HFF-Myc (cell line): ENCODE data around the gene RYR1.
A peak's percentile ranks its signal among the peaks of the same experiment; 100 is the strongest.

ENCODE experiments used
- DNase-seq: peaks from one replicate; pipeline ENCODE4 v3.0.0-alpha.2; 2011; ENCODE audit warnings: low read depth; ENCODE audit errors: extremely low read depth
- H3K4me3 ChIP-seq: replicated peaks from 2 replicates; pipeline ENCODE4 v1.5.1; 2011; ENCODE audit warnings: low read depth, mild to moderate bottlenecking, control low read depth, low read length
- TF ChIP-seq, protein P1 (sequence below): IDR thresholded peaks from 2 replicates; pipeline ENCODE4 v1.5.1; 2012; ENCODE audit warnings: mild to moderate bottlenecking, low read depth, low read length, control low read depth; ENCODE audit errors: missing control alignments

RYR1 gene

DNA sequence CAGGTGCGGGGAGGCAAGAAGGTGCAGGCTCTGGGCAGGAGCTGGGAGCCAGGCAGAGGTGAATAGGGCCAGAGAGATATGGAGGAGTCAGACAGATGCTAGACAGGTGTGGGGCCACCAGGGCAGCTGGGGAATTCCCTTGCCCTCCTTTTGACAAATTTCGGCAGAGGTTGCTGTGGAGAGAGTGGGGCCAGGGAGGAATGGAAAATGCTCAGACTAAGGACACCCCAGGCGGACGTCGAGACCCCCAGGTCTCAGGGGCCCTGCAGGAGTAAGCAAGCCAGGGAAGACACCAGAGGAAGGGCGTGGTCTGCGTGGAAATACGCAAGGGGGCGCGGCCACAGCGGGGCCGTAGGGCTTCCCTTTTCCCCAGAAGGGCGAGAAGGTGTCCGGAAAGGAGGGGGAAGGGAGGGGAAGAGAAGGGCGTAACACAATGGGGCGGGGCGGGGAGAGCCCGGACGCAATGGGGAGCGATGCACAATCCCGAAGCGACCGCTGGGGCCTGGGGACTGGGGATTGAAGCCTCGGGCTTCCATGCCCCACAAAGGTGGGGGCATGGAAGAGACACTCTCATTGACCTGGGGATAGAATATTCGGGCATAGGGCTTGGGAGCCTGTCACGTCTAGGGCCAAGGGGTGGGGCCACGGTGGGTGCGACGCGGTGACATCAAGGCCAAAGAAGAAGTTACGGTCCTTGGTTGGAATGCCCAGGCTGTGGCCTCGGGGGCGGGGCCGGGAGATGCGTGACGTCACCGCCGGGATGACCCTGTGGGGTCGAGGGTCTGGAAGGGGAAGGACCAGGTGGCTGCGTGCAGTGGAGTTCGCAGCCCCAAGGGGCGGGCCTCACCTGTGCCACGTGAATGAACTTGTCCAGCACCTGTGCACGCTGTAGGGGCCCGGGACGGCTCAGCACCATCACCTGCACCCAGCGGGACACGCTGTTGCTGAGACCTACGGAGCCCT is 15.7 kb upstream of the RYR1 start:
- H3K4me3 ChIP-seq: peak overlapping the region; percentile 4; the same call in 1 of the 2 replicates
- DNase-seq: no peak
- TF ChIP-seq, protein P1, sequence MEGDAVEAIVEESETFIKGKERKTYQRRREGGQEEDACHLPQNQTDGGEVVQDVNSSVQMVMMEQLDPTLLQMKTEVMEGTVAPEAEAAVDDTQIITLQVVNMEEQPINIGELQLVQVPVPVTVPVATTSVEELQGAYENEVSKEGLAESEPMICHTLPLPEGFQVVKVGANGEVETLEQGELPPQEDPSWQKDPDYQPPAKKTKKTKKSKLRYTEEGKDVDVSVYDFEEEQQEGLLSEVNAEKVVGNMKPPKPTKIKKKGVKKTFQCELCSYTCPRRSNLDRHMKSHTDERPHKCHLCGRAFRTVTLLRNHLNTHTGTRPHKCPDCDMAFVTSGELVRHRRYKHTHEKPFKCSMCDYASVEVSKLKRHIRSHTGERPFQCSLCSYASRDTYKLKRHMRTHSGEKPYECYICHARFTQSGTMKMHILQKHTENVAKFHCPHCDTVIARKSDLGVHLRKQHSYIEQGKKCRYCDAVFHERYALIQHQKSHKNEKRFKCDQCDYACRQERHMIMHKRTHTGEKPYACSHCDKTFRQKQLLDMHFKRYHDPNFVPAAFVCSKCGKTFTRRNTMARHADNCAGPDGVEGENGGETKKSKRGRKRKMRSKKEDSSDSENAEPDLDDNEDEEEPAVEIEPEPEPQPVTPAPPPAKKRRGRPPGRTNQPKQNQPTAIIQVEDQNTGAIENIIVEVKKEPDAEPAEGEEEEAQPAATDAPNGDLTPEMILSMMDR: no peak

DNA sequence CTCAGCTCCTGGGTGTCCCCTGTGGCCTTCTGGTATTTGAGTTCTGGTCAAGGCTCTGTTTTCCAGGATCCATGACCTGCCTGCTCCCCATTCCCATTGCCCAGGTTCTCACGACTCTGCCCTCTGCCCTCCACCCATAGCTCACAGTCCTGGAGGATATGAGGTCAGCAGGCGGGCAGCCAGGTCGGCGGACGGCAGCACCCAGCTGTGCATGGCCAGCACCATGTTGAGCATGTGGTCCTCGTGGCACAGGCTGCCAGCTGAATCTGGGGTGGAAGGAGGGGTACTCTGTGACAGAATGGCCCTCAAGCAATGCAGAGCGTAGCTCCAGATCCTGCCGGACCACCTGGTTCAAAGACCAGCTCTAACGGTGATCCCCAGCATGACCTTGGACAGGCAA is 12.6 kb upstream of the RYR1 start:
- no peak for DNase-seq
- no peak overlapping the region for H3K4me3 ChIP-seq
- TF ChIP-seq, protein P1: no peak

DNA sequence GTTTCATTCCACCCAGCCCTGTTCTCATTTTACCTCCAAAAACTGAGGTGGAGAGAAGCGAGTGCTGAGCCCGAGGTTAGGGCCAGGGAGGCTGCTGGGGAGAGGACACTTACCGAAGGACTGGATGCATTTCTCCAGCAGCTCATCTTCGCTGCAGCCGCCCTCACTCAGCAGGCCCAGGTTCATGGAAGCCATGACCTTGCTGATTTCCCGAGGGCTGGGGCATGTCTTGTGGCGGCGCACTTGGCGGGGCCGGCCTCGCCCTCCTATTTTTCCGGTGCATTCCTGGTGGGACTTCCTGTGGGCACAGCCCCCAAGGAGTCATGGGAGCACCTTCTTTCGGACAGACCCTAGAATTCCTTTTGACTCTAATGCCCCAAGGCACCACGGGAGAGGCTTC is 11.6 kb upstream of the RYR1 start:
- no peak for DNase-seq
- H3K4me3 ChIP-seq: no peak overlapping the region
- TF ChIP-seq, protein P1: no peak

DNA sequence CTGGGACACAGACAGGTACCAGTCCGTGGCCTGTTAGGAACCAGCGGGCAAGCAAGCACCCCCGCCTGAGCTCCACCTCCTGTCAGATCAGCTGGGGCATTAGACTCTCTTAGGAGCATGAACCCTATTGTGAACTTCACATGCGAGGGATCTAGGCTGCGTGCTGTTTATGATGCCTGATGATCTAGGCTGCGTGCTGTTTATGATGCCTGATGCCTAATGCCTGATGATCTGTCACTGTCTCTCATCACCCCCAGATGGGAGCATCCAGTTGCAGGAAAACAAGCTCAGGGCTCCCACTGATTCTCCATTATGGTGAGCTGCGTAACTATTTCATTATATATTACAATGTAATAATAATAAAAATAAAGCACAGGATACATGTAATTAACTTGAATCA is 11.1 kb upstream of the RYR1 start:
- TF ChIP-seq, protein P1: no peak
- no peak for DNase-seq

DNA sequence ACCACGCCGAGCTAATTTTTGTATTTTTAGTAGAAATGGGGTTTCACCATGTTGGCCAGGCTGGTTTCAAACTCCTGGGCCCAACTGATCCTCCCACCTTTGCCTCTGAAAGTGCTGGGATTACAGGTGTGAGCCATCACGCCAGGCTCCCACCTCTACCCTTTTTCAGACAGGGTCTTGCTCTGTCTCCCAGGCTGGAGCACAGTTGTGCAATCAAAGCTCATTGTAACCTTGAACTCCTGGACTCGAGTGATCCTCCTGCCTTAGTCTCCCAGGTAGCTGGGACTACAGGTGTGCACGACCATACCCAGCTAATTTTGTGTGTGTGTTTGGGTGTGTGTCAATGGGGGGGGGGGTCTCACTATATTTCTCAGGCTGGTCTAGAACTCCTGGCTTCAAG is 9.2 kb upstream of the RYR1 start:
- DNase-seq: no peak
- TF ChIP-seq, protein P1: no peak

More for the DNA sequence above, 11.1 kb upstream of the RYR1 start:
- no peak overlapping the region for H3K4me3 ChIP-seq

DNA sequence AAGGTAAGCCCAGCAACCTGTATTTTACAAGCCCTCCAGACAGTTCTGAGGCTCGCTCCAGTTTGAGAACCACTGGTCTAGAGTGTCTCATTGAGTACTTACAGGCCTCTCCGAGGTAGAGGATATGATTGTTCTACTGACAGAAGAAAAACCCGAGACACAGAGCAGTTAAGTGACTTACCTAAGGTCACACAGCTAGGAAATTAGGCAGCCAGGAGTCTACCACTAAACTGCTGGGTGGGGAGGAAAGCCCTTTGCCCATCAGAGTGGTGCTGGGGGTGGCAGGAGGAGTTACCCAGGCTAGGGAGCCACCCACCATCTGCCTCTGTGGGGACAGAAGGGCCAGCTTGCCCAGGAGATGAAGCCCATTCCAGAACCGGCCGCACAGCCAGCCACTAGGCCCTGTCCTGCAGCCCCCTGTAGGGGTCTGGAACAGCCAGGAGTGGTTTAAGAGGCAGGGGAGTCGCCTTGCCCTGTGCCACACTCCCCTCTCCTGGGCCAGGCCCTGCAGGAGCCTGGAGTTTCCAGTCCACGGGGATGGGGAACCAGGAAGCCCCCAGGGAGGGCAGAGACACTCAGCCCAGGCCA is 8.2 kb upstream of the RYR1 start:
- no peak overlapping the region for H3K4me3 ChIP-seq
- DNase-seq: no peak
- TF ChIP-seq, protein P1: no peak

More for the DNA sequence above, 9.2 kb upstream of the RYR1 start:
- H3K4me3 ChIP-seq: no peak overlapping the region
